Central memory CD8-positive, alpha-beta T cell (primary cell): ENCODE results near the gene SNAPC1.

ENCODE experiments used
- ATAC-seq: fragments of 150-1000 bp; cut with Tn5 transposase; replicated peaks from 2 replicates; pipeline ENCODE4 v1.10.0; 2022; ENCODE audit warnings: mild to moderate bottlenecking, moderate FRiP score, moderate number of reproducible peaks; ENCODE audit not compliant: poor library complexity, severe bottlenecking; ENCODE audit errors: extremely low read depth
- DNase-seq, 2 donors: peaks; one replicate each; pipeline ENCODE4 v3.0.0; 2021; ENCODE audit warnings: low spot score in 2 of 2
- H3K27ac Mint-ChIP-seq: one replicate; pipeline ENCODE4 v1.8.0; 2022; ENCODE audit warnings: low read depth, mild to moderate bottlenecking, moderate library complexity, mixed read lengths
- H3K27me3 Mint-ChIP-seq: one replicate; pipeline ENCODE4 v1.8.0; 2022; ENCODE audit warnings: mixed read lengths
- H3K36me3 Mint-ChIP-seq: one replicate; pipeline ENCODE4 v1.8.0; 2022; ENCODE audit warnings: mild to moderate bottlenecking, moderate library complexity, mixed read lengths; ENCODE audit not compliant: insufficient read depth
- H3K4me1 Mint-ChIP-seq: one replicate; pipeline ENCODE4 v1.8.0; 2022; ENCODE audit warnings: mixed read lengths
- H3K4me3 Mint-ChIP-seq: one replicate; pipeline ENCODE4 v1.8.0; 2022; ENCODE audit warnings: mild to moderate bottlenecking, moderate library complexity, mixed read lengths
- H3K9me3 Mint-ChIP-seq: one replicate; pipeline ENCODE4 v1.8.0; 2022; ENCODE audit warnings: mixed read lengths

SNAPC1 gene

GRCh38 chr14:61780125-61780524 lies 17.9 kb downstream of the SNAPC1 start:
- ATAC-seq (no peak), DNase-seq (no peak)
- no peak overlapping the region for H3K4me3 Mint-ChIP-seq
- H3K36me3 Mint-ChIP-seq = peaks cover 28% of the 10 kb centered on the region
- no peaks in the 10 kb centered on the region for H3K9me3 Mint-ChIP-seq
- H3K27me3 Mint-ChIP-seq = no peaks in the 10 kb centered on the region
- H3K27ac Mint-ChIP-seq = no peak overlapping the region
- H3K4me1 Mint-ChIP-seq = peaks cover 16% of the 10 kb centered on the region

DNA sequence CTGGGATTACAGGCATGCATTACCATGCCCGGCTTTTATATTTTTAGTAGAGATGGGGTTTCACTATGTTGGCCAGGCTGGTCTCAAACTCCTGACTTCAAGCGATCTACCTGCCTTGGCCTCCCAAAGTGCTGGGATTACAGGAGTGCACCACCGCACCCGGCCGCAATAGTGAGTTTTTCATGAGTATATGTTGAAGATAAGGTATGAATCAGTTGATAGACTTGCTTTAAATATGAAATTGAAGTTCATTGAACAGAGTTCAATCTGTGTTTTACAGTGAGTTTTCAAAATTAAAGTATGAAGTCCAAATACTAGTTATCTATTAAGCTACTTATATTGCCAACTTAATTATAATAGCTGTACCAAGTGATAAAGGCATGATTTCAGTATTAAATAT lies 35.1 kb downstream of the SNAPC1 start:
- H3K4me3 Mint-ChIP-seq = no peak overlapping the region
- DNase-seq = no peak

GRCh38 chr14:61802010-61802568 lies 39.9 kb downstream of the SNAPC1 start:
- DNase-seq = no peak
- H3K27me3 Mint-ChIP-seq = no peaks in the 10 kb centered on the region
- no peak overlapping the region for H3K4me3 Mint-ChIP-seq
- H3K4me1 Mint-ChIP-seq = no peaks in the 10 kb centered on the region
- H3K36me3 Mint-ChIP-seq = peaks cover 4% of the 10 kb centered on the region
- no peak overlapping the region for H3K27ac Mint-ChIP-seq
- no peaks in the 10 kb centered on the region for H3K9me3 Mint-ChIP-seq
- ATAC-seq = no peak

More for the DNA sequence above, 35.1 kb downstream of the SNAPC1 start:
- no peaks in the 10 kb centered on the region for H3K9me3 Mint-ChIP-seq
- no peak for ATAC-seq
- H3K27me3 Mint-ChIP-seq = no peaks in the 10 kb centered on the region
- no peaks in the 10 kb centered on the region for H3K4me1 Mint-ChIP-seq
- H3K36me3 Mint-ChIP-seq = peaks cover 16% of the 10 kb centered on the region
- no peak overlapping the region for H3K27ac Mint-ChIP-seq

DNA sequence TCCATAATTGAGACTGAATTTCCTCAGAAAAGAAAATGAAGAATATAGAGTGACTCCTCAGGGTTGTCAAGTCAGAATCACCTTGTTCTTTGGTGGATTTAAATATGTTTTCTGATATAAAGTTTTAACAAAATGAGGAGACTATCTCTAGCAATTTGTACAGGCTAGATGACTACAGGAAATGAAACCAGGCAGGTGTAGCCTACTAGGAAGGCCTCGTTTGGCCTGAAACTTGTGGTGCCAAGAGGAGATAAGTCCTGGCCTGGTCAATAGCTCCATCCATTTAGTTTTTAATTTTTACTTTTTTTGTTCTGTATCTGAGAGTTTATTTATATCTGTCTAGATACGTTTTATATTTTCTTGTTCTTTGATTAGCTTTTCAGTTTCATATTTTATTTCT lies 41.5 kb downstream of the SNAPC1 start:
- Mint-ChIP-seq H3K9me3 (no peaks in the 10 kb centered on the region), H3K4me3 (no peak overlapping the region), H3K27me3 (peaks cover 6% of the 10 kb centered on the region), H3K36me3 (peaks cover 2% of the 10 kb centered on the region), H3K27ac (no peak overlapping the region), H3K4me1 (no peaks in the 10 kb centered on the region)
- no peak for ATAC-seq
- DNase-seq = no peak

GRCh38 chr14:61805451-61805850 lies 43.2 kb downstream of the SNAPC1 start:
- peaks cover 19% of the 10 kb centered on the region for H3K27me3 Mint-ChIP-seq
- H3K9me3 Mint-ChIP-seq = no peaks in the 10 kb centered on the region
- no peak for ATAC-seq

GRCh38 chr14:61811882-61812346 lies 49.7 kb downstream of the SNAPC1 start:
- DNase-seq (no peak), ATAC-seq (no peak)
- Mint-ChIP-seq H3K27ac (no peak overlapping the region), H3K4me1 (peaks cover 8% of the 10 kb centered on the region), H3K36me3 (no peaks in the 10 kb centered on the region), H3K27me3 (peaks cover 83% of the 10 kb centered on the region), H3K9me3 (no peaks in the 10 kb centered on the region), H3K4me3 (peak overlapping the region; percentile 77)

More at GRCh38 chr14:61805451-61805850, 43.2 kb downstream of the SNAPC1 start:
- H3K27ac Mint-ChIP-seq = no peak overlapping the region
- H3K4me1 Mint-ChIP-seq = no peaks in the 10 kb centered on the region
- no peak overlapping the region for H3K4me3 Mint-ChIP-seq
- DNase-seq = no peak
- peaks cover 2% of the 10 kb centered on the region for H3K36me3 Mint-ChIP-seq

- ATAC-seq (peak; percentile 28), DNase-seq (no peak)
- no peak within 1 kb of the TSS for H3K27ac Mint-ChIP-seq
- H3K9me3 Mint-ChIP-seq = no peaks in the 10 kb centered on the region
- peaks cover 89% of the 10 kb centered on the region for H3K27me3 Mint-ChIP-seq
- H3K4me1 Mint-ChIP-seq = peaks cover 8% of the 10 kb centered on the region
- no peaks in the 10 kb centered on the region for H3K36me3 Mint-ChIP-seq
- peak within 1 kb of the TSS; percentile 77 for H3K4me3 Mint-ChIP-seq
Measured at GRCh38 chr14:61812347-61813095, 50.3 kb downstream of the SNAPC1 start, which contains the start of gene SYT16. SYT16 (plus strand) TSS chr14:61812703.

DNA sequence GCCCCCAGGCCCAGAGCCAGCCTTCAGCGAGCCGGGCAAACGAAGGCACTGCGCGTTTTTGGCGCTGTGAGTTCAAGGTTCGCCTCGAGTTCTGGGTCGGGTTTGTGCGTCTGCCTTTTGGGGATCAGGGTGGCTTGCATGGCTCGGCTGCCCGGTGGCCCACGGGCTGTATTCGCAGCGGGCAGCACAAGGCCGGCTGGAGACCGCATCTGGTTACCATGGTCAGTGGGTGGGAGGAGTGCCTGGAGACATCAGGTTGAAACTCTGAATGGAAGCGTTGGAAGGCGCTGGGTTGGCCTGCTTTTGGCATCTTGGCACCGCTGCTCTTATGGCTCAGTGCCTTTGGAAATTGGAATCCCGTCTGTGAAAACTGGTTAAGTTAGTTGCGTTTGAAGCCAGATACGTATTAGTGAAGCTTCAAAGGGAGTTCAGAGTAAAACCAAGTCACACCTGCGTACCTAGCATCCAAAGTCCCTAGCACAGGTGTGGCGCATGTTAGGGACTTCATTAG lies 50.9 kb downstream of the SNAPC1 start:
- H3K27ac Mint-ChIP-seq = no peak overlapping the region

DNA sequence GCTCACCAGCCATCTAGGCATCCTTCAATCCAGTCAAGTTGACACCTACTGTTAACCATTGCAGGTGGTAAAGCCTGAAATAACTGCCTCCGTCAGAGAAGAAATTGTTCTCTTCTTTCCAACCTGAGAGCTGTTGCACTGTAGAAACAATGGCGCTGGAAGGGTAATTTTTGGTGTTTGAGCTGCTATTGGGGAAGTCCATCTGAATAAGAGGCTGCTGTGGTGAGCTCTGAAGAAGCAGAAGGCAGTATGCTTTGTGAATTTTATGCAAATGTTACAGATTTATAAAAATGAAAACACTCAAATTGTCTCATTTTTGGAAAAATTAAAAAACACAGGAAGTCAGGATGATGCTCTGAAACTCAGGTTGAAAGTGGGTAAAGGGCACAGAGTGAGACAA lies 60.2 kb downstream of the SNAPC1 start:
- Mint-ChIP-seq H3K4me3 (no peak overlapping the region), H3K9me3 (no peaks in the 10 kb centered on the region), H3K36me3 (no peaks in the 10 kb centered on the region), H3K27ac (no peak overlapping the region), H3K27me3 (peaks cover 33% of the 10 kb centered on the region), H3K4me1 (no peaks in the 10 kb centered on the region)
- ATAC-seq (no peak), DNase-seq (no peak)

More for the DNA sequence above, 50.9 kb downstream of the SNAPC1 start:
- DNase-seq (no peak), ATAC-seq (no peak)
- Mint-ChIP-seq H3K9me3 (no peaks in the 10 kb centered on the region), H3K4me3 (peak overlapping the region; percentile 24), H3K36me3 (no peaks in the 10 kb centered on the region), H3K27me3 (peaks cover 95% of the 10 kb centered on the region), H3K4me1 (peaks cover 8% of the 10 kb centered on the region)

GRCh38 chr14:61832783-61833182 lies 70.6 kb downstream of the SNAPC1 start:
- H3K27ac Mint-ChIP-seq = no peak overlapping the region
- H3K36me3 Mint-ChIP-seq = no peaks in the 10 kb centered on the region
- DNase-seq (no peak), ATAC-seq (no peak)
- no peaks in the 10 kb centered on the region for H3K4me1 Mint-ChIP-seq
- no peaks in the 10 kb centered on the region for H3K9me3 Mint-ChIP-seq
- peaks cover 8% of the 10 kb centered on the region for H3K27me3 Mint-ChIP-seq
- H3K4me3 Mint-ChIP-seq = no peak overlapping the region

DNA sequence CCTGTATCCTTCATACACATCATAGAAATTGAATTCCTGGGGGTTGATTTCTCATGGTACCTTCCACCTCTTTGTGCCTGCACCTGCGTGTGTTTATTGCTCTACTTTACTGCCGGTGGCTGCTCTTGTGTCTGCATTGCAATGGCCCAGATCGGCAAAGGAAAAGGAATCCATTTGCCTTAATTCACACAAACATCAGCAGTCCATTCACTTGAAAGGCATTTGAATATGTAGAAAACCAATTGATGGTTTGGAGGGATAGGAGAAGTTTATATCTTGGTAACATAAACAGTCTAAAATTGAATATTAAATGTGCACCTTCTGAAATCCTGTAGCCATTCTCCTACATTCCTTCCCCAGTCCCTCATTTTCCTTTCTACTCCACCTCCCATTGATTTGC lies 74.0 kb downstream of the SNAPC1 start:
- no peaks in the 10 kb centered on the region for H3K4me1 Mint-ChIP-seq
- no peaks in the 10 kb centered on the region for H3K9me3 Mint-ChIP-seq
- no peaks in the 10 kb centered on the region for H3K36me3 Mint-ChIP-seq
- DNase-seq (no peak), ATAC-seq (no peak)
- H3K27ac Mint-ChIP-seq = no peak overlapping the region
- no peak overlapping the region for H3K4me3 Mint-ChIP-seq
- H3K27me3 Mint-ChIP-seq = peaks cover 8% of the 10 kb centered on the region

GRCh38 chr14:61836807-61837206 lies 74.6 kb downstream of the SNAPC1 start:
- ATAC-seq (no peak), DNase-seq (no peak)
- Mint-ChIP-seq H3K9me3 (no peaks in the 10 kb centered on the region), H3K36me3 (no peaks in the 10 kb centered on the region), H3K27me3 (peaks cover 8% of the 10 kb centered on the region), H3K4me3 (no peak overlapping the region), H3K4me1 (no peaks in the 10 kb centered on the region), H3K27ac (no peak overlapping the region)
